Placental pericyte (primary cell): Measurements from ENCODE around the gene PCK2. TPM values are rescaled to one million over a fixed set of nuclear protein-coding genes. Genes with fewer than 3 reads are reported as not detected.

Experiments used
- total RNA-seq: library from RNA; depleted of rRNA; stranded (reverse); fragments of >200 nt; gene quantifications from 2 replicates; pipeline ENCODE4 v1.2.3, GENCODE V29; 2012

PCK2 gene
- total RNA-seq = 10.3 and 48.8 TPM in 2 replicates

DNA sequence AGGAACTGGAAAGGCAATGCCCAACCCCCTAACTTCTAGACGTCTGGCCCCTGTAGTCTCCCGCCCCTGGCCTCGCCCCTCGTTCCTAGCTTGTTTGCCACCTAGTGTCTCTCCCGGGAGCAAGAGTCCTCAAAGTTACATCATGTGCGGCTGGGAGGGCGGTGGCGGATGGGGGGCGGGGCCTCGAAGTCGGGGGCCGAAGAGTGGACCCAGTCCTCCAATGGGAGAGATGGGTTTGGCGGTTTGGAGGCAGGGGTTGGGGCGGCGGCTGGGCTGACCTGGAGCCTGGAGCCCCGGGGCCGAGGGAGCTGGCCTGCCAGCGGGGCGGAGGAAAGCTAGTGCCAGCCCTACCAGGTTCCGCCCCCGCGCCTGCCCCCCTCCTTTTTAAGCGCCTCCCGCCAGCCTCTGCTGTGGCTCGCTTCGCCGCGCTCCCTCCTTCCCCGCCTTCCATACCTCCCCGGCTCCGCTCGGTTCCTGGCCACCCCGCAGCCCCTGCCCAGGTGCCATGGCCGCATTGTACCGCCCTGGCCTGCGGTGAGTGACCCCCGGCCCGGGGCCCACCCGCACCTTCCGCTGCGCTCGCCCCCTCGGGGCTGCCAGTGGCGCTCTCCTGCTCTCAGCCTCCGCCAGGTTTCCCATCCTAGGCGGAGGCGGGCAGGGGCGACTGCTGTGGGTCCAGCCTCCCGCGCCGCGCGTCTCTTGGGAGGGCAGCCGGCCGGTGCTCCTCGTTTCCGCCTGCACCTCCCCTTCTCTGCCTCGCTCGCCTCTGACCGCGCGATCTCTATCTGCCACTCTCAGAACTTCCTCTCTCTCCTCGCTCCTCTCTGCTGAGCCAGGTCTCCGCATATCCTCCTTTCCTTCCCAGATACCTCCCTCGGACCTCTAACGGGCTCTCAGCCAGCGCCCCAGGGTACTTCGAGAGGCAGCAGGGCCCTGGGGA, at the start of gene PCK2:
PCK2 (plus strand) TSS at position 411 of the 940 bp plus-strand sequence; CDS start at position 506, 95 bp downstream.

DNA sequence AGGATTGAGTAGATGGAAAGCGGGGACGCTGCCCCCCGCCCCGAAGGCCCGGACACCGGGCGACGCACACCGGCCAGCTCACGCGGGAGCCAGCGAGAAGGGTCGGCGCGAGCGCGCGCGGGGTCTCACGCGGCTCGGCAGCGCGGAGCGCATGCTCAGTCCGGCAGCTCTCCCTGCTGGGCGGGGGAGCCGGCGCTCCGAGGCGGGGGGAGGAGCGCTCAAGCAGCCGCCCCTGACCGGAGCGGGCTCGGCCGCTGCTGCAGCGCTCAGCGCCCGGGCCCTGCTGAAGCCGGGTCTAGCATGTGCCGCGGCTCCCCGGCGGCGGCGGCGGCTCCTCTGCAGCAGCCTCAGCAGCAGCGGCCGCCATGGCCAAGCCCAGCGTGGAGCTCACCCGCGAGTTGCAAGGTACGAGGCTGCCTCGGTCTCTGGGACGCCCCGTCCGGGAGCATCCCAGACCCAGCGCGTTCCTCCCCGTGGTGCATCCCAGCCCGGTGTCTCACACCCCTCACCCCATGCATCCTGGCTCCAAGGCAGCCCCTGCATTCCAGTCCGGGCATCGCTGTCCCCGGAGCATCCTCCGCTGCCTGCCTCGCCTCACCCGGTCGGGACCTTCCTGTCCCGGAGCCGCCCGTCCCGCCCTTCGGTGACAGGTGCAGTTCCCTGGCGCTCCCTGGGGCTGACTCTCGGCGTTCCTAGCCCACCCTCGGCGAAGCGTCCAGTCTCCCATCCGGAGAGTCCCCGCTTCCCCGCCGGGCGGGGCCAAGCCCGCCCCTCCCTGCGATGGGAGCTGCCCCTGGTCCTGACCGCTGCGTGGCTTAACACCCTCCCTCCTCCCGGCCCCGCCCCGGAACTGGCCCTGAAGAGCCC, 42.1 kb upstream of the PCK2 start, which contains the start of gene CARMIL3:
CARMIL3 (plus strand) TSS at position 221 of the 867 bp plus-strand sequence; CDS start at position 366, 145 bp downstream.

DNA sequence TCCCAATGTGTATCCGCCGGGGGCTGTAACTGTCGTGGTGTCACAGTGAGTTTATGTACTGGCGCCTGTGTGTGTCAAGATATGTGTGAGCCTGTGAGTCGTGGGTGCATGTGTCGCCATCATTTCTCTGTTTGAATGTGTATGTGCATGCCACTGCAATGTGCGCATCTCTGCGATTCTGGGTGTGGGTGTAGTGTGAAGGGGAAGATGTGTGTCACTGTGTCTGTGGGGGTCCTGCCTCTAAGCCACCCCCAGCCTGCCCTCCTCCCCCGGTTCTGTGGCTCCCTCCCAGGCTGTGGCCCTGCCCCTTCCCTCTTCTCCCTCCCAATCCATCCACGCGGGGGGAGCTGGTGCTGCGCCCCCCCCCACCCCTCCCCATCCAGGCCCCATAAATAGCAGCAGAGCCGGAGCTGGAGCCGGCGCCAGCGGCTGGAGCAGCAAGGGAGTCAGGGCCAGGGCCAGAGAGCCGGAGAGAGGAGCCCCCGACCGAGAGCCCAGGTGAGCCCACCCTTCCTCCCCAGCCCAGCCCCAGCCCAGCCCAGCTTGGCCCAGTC, 22.9 kb upstream of the PCK2 start, which contains the start of gene CPNE6:
CPNE6 (plus strand) TSS at position 419 of the 554 bp plus-strand sequence. CDS start 1,375 bp downstream, outside the sequence.

DNA sequence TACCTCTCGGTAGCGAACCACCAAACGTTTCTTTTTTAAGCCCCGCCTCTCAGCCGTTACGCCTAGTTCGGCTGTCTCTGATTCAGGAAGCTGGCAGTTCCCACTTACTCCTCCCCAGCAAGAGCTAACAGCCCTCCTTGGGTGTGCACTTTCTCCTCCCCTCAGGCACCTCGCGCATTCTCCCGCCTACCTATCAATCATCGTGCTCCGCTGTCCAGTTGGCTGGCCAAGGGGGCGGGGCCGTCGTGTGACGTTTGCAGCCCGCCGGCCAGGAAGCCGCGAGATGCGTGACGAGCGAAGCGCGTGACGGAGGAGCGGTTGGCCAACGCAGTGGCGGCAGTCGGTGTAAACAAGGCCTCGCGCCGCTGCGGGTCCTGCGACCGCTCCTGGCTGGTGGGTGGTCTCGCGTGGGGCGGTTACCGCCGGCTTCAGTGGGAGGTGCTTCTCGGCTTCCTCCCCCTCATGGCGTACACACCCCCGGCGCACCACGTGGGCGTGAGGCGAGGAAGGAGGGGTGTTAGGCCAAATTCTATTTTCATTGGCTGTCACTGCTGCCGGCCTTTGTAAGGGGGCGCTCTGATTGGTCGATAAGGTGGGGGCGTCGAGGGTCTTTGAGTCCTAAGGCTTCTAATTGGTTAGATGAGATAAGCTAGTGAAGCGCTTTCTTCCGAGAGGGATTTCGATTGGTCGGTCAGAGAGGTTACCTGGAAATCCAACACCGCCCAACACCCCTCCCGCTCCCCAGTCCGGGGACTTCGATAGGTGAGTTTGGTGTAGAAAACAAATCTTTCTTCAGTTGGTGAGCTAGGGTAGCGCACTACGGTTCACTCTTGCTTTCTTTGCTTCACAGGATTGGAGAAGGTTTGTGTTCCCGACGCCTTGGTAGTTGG, 20.7 kb downstream of the PCK2 start, which contains the start of the genes DCAF11 and NRL:
DCAF11 (plus strand) TSS at position 246 of the 890 bp plus-strand sequence. CDS start 818 bp downstream, outside the sequence.
NRL (minus strand) TSS at position 418 of the 890 bp plus-strand sequence. CDS start 32,101 bp downstream, outside the sequence.

DNA sequence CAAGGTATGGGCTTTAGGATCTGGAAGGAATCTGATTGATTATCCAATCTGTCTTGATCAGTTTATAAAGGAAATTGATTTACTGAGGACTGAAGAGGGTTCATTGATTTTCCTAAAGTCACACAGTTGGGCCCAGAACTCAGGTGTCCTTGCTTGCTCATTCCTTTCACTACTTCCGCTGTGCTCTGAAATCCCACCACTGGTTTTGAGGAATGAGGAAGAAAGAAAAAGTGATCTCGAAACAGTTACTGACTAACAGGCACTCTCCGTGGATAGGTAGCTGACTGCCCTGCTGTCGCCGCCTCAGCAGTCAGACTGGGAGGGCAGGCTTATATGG, 36.2 kb downstream of the PCK2 start, which contains the start of gene FITM1:
FITM1 (plus strand) TSS at position 280 of the 337 bp plus-strand sequence. CDS start 905 bp downstream, outside the sequence.

DNA sequence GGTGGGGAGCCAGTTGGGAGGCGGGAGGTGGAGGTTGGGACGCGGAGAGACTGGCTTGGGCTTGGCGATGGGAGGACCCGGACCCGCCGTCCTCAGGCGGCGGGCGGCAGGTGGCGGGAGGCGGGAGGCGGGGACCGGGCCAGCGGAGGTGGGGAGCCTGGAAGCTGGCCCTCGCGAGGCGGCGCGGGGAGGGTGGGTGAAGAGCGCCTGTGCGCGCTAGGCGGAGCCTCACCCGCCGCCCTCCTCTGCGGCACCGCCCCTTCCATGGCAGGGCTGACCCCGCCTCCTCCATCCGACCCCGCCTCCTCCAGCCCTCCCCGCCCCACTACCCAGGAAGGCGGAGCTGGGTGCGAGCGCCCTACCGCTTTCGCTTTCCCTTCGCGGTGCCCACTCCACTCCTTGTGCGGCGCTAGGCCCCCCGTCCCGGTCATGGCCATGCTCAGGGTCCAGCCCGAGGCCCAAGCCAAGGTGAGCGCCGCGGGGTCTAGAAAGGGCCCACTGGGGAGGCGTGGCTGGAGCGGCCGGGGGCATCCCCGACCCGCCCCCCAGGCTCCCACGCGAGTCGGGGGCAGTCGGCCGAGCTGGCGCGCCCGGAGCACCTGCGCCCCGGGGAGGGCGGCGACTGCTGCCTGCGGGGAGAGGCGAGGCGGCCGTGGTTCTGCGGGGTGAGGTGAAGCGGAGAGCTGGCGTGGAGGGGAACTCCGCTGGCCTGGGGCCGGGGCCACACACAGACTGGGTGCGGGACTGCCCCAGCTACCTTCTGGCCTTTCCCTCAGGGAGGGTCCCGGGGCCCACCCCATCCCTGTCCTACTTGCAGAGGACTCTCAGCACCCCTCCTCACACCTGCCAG, 41.9 kb downstream of the PCK2 start, which contains the start of gene PSME1:
PSME1 (plus strand) TSS at position 361 of the 850 bp plus-strand sequence; CDS start at position 430, 69 bp downstream.

DNA sequence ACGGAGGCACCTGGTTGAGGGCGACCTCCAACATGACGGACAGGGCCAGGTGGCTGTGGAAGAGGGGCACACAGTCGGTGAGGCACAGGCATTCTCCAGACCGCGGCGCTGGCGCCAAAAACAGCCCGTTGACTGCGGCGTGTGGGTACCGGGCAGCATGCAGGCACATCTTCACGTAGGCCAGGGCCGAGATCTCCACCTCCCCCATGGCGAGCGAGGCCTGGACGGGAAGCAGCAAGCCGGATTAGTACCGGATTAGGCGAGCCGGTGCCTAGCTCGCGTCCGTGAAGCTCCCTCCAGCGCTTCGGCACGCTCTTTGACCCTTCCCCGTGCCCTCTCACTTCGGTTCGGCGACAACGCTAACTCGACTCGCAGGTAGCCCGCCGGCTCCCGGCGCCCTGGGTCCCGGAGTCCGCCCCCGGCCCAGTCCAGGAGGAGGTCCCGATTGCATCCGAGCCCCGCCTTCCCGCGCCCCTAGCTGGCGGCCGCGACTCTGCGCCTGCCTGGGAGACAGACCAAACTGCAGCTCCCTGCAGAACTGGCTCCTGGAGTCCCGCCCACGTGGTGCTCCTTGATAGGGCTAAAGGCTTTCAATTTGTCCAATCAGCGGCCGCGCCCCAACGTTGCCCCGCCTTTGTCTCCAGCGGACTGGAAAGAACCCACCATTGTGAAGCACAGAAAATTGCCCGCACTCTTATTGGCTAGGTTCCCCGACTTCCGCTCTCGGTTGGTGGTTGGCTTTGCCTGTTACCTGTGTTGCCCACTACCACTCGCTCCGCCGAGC, 47.2 kb downstream of the PCK2 start, which contains the start of gene EMC9:
EMC9 (minus strand) TSS at position 495 of the 784 bp plus-strand sequence; CDS start at position 208, 287 bp downstream.

DNA sequence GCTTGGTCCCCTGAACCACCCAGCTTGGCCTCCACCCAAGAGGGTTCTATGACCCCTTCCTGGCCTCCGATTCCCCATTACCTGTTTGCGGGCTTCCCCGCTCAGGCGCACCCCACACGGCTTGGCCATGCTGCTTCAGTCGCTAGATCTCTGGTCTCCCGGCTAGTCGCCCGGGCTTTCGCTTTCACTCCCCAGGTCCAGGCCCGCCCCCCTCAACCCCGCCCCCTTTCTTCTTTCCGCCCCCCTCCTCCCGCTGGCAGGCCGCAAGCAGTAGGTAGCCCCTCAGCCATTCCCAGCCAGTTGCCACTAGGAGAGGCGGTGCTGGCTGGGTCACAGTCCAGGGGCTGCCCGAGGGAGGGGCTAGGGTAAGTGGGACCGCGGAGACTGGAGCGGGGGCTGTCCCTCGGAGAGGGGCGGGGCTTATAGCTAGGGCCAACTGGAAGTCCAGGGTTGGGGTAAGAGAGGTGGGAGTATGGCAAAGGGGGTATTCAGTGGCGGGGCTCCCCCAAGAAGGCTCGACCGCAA, 52.4 kb downstream of the PCK2 start, which contains the start of gene PSME2:
PSME2 (minus strand) TSS at position 158 of the 525 bp plus-strand sequence; CDS start at position 129, 29 bp downstream.

DNA sequence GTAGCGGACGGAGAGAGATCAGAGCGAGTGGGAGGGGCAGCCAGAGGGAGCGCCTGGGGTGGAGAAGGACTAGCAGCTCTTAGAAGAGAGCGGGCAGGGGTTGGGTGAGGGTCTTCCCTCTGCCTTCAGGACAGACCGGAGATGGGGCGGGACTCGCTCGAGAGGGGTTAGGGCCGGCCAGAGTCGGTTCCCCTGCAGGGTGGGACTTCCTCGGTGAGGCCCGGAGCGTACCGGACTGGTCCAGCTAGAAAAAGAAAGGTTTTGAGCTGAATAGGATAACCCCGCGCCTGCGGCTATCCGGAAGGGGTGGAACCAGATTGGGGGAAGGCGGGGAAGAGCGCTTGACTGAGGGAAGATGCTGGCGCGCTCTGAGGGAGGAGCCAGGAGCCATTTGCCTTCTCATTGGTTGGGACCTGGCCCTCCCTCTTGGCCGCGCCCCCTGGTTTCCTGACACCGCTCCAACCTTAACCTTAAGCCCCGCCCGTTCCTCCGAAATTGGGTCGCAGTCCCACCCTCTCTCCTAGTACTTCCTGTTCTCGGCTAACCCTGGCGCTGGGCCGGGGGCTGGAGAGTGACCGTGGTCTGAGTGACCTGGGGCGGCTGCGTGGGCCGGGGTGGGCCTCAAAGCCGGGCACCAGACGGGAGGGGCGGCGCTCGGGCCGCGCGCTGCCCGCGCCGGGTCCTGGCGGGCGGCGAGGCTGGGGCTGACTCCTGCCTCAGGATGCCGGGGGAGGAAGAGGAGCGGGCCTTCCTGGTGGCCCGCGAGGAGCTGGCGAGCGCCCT, 53.1 kb downstream of the PCK2 start, which contains the start of gene RNF31:
RNF31 (plus strand) TSS at position 521 of the 783 bp plus-strand sequence; CDS start at position 722, 201 bp downstream.

Other genes starting within 250 kb of the PCK2 start
- 23.8 and 49.9 TPM in 2 replicates for gene DHRS4, start 140.5 kb upstream of the PCK2 start, total RNA-seq
- 3.3 and 9.6 TPM in 2 replicates for gene DHRS4L2, start 105.4 kb upstream of the PCK2 start, total RNA-seq
- gene CARMIL3, start 42.3 kb upstream of the PCK2 start, total RNA-seq = under 0.01 TPM in 1 of 2 replicates, not detected in the other
- gene CPNE6, start 22.7 kb upstream of the PCK2 start, total RNA-seq = under 0.01 TPM in 1 of 2 replicates, not detected in the other
- 42.9 and 54.3 TPM in 2 replicates for gene DCAF11, start 20.5 kb downstream of the PCK2 start, total RNA-seq
- 0.72 and 1.3 TPM in 2 replicates for gene NRL, start 20.6 kb downstream of the PCK2 start, total RNA-seq
- 0.44 TPM in 1 of 2 replicates, not detected in the other for gene FITM1, start 36.3 kb downstream of the PCK2 start, total RNA-seq
- gene PSME1, start 41.9 kb downstream of the PCK2 start, total RNA-seq = 51.5 and 134 TPM in 2 replicates
- gene EMC9, start 47.3 kb downstream of the PCK2 start, total RNA-seq = 14.3 and 14.9 TPM in 2 replicates
- 71.8 and 89.9 TPM in 2 replicates for gene PSME2, start 52.3 kb downstream of the PCK2 start, total RNA-seq
- 57.8 and 65.3 TPM in 2 replicates for gene RNF31, start 53.2 kb downstream of the PCK2 start, total RNA-seq
- gene IRF9, start 67.0 kb downstream of the PCK2 start, total RNA-seq = 58.9 and 78.3 TPM in 2 replicates
- gene REC8, start 77.8 kb downstream of the PCK2 start, total RNA-seq = 4.6 and 5.2 TPM in 2 replicates
- 45.1 and 87.8 TPM in 2 replicates for gene IPO4, start 94.5 kb downstream of the PCK2 start, total RNA-seq
- gene TM9SF1, start 101.1 kb downstream of the PCK2 start, total RNA-seq = 89.9 and 103 TPM in 2 replicates
- 0.14 and 0.22 TPM in 2 replicates for gene TSSK4, start 111.4 kb downstream of the PCK2 start, total RNA-seq
- gene CHMP4A, start 119.2 kb downstream of the PCK2 start, total RNA-seq = 21.9 and 50.8 TPM in 2 replicates
- gene MDP1, start 121.8 kb downstream of the PCK2 start, total RNA-seq = 9.9 and 11.6 TPM in 2 replicates
- gene NEDD8, start 138.1 kb downstream of the PCK2 start, total RNA-seq = 86.8 and 89.3 TPM in 2 replicates
- 78.6 and 87.8 TPM in 2 replicates for gene GMPR2, start 138.6 kb downstream of the PCK2 start, total RNA-seq
- gene TINF2, start 148.3 kb downstream of the PCK2 start, total RNA-seq = 46.6 and 73.7 TPM in 2 replicates
- 1.5 and 3.4 TPM in 2 replicates for gene TGM1, start 168.9 kb downstream of the PCK2 start, total RNA-seq
- 37.9 and 45.2 TPM in 2 replicates for gene RABGGTA, start 177.3 kb downstream of the PCK2 start, total RNA-seq
- gene DHRS1, start 205.5 kb downstream of the PCK2 start, total RNA-seq = 12.7 and 23.0 TPM in 2 replicates
- gene NOP9, start 205.5 kb downstream of the PCK2 start, total RNA-seq = 15.5 and 39.7 TPM in 2 replicates
- gene CIDEB, start 213.7 kb downstream of the PCK2 start, total RNA-seq = 0.22 and 1.0 TPM in 2 replicates
- 5.6 and 7.7 TPM in 2 replicates for gene LTB4R2, start 215.8 kb downstream of the PCK2 start, total RNA-seq
- gene LTB4R, start 217.2 kb downstream of the PCK2 start, total RNA-seq = 0.88 and 1.0 TPM in 2 replicates
- gene ADCY4, start 240.8 kb downstream of the PCK2 start, total RNA-seq = 0.66 and 3.1 TPM in 2 replicates
- gene RIPK3, start 245.7 kb downstream of the PCK2 start, total RNA-seq = not detected in 2 replicates